Adrenal gland (tissue), 12 donors: ENCODE data around the gene SLC26A6. TPM values are rescaled to one million over a fixed set of nuclear protein-coding genes. Genes with fewer than 3 reads are reported as not detected.

Experiments used
- DNase-seq, 7 donors: peaks; one replicate each; pipeline ENCODE4 v3.0.0-alpha.2; 2019 to 2020
- H3K27ac ChIP-seq, 5 donors: fragments of 200-600 bp; sonication (generic) in 4 of 5; 1 replicate in 3 of 5; 2 replicates in 2 of 5; pipeline versions ENCODE4 v1.5.1 to v1.8.0; 2016 to 2020; ENCODE audit warnings: mild to moderate bottlenecking in 1 of 5
- H3K27me3 ChIP-seq: fragments of 200-600 bp; 2 replicates; pipeline ENCODE4 v1.8.0; 2021
- H3K36me3 ChIP-seq, 2 donors: fragments of 200-600 bp; replicated peaks in 1 of 2; 1 replicate in 1 of 2; 2 replicates in 1 of 2; pipeline versions ENCODE4 v1.5.1 to v1.8.0; 2018 to 2022
- H3K4me1 ChIP-seq, 2 donors: fragments of 200-600 bp; replicated peaks in 1 of 2; 1 replicate in 1 of 2; 2 replicates in 1 of 2; pipeline versions ENCODE4 v1.5.1 to v1.8.0; 2018 to 2021
- H3K4me3 ChIP-seq, 4 donors: fragments of 200-600 bp; sonication (generic) in 3 of 4; one replicate each; pipeline ENCODE4 v1.5.1; 2016 to 2018
- H3K9me3 ChIP-seq, 3 donors: fragments of 200-600 bp; sonication (generic) in 1 of 3; replicated peaks in 1 of 3; 1 replicate in 2 of 3; 2 replicates in 1 of 3; pipeline versions ENCODE4 v1.5.1 to v1.8.0; 2016 to 2021
- CTCF ChIP-seq, 6 experiments: fragments of 450-650 bp in 4 of 6; fragments of 200-600 bp in 2 of 6; sonication (generic) in 1 of 6; IDR thresholded peaks; 1 replicate in 5 of 6; 2 replicates in 1 of 6; pipeline versions ENCODE4 v1.5.1 to v1.8.0; 2016 to 2021; ENCODE audit warnings: antibody characterized with exemption in 6 of 6, mild to moderate bottlenecking in 2 of 6, moderate library complexity in 1 of 6
- POLR2A ChIP-seq, 2 donors: fragments of 450-650 bp; IDR thresholded peaks; one replicate each; pipeline ENCODE4 v1.6.1; 2017; ENCODE audit warnings: antibody characterized with exemption in 2 of 2, mild to moderate bottlenecking in 2 of 2, moderate library complexity in 1 of 2
- WGBS, 4 donors: extraction: QIAGEN DNeasy Blood & Tissue Kit in 2 of 4; methylation state at CpG; one replicate each; pipeline versions ENCODE4 v1.1.5 to v1.1.7; 2013 to 2017; 5-methylcytosine and 5-hydroxymethylcytosine counted together
- intact Hi-C, 2 donors: fragments of 100-400 bp; cut with DNase I; formaldehyde crosslinking; loops; one replicate each; pipeline versions ENCODE4 v1.14.1 to v1.15.0; 2022 to 2023
- polyA plus RNA-seq, 3 donors: library from polyadenylated mRNA; stranded (reverse); fragments of 200-250 nt in 2 of 3; fragments of 350-450 nt in 1 of 3; fragmentation: Illumina TruSeq in 1 of 3; extraction: RNeasy Lipid Tissue Mini Kit (QIAGEN cat#74804) in 1 of 3; gene quantifications; one replicate each; pipeline ENCODE4 v1.2.3, GENCODE V29; 2013 to 2014
- total RNA-seq, 9 donors: library from RNA; depleted of rRNA in 4 of 9; stranded (reverse); fragments of >200 nt in 4 of 9; fragments of 120-200 nt in 1 of 9; fragmentation: NEBNext Ultra II Directional in 1 of 9; extraction: Animal tissue kit (Norgen Biotek cat#: 25700) in 1 of 9; gene quantifications; one replicate each; pipeline versions ENCODE4 v1.1.0 to v1.2.4, GENCODE V29; 2013 to 2023
- donor health status: healthy with polysubstance abuse.
- donor health status: Bipolar disorder and iron deficiency.
- donor health status: DM: yes; HTN: yes; CAD: no.
- donor health status: DM: no; HTN: no; CAD: no.
- donor health status: DM: no; HTN: no; CAD: no.
- donor health status: DM: yes; HTN: yes; CAD: no.

The SLC26A6 gene
- total and polyA plus RNA-seq, 12 donors, result 7.8 to 47.2 (median 17.6) TPM

GRCh38 chr3:48599077-48599501, 36.2 kb downstream of the SLC26A6 start:
- Histone ChIP-seq H3K4me1 (peaks cover 8 to 17% of the 10 kb centered on the region in 2 donors), H3K27ac (peak overlapping the region in 2 of 5 donors; percentile 59 to 77), H3K9me3 (no peaks in the 10 kb centered on the region), H3K27me3 (no peaks in the 10 kb centered on the region), H3K4me3 (no peak overlapping the region), H3K36me3 (peaks cover 0 to 59% of the 10 kb centered on the region in 2 donors)
- no peak for DNase-seq
- WGBS, 4 donors, result 75 to 88% (median 84%) methylated on average over 6 to 11 of the region's 11 CpGs
- TF ChIP-seq POLR2A (IDR thresholded peaks at IDR 0.05) (no peak), CTCF (IDR thresholded peaks at IDR 0.05) (no peak)
- intact Hi-C loops, result no loop called here

GRCh38 chr3:48598323-48599076, 36.8 kb downstream of the SLC26A6 start:
- H3K27ac ChIP-seq, result peak overlapping the region in 2 of 5 donors; percentile 59 to 77
- no peak overlapping the region for H3K4me3 ChIP-seq
- intact Hi-C loops, result no loop called here
- 49 to 60% (median 55%) methylated on average over 3 to 5 of the region's 5 CpGs for WGBS, 4 donors
- TF ChIP-seq CTCF (IDR thresholded peaks at IDR 0.05) (no peak), POLR2A (IDR thresholded peaks at IDR 0.05) (no peak)
- peaks cover 0 to 53% of the 10 kb centered on the region in 2 donors for H3K36me3 ChIP-seq
- DNase-seq, result peak in 2 of 7 donors; percentile 37 to 40
- no peaks in the 10 kb centered on the region for H3K27me3 ChIP-seq
- no peaks in the 10 kb centered on the region for H3K9me3 ChIP-seq
- H3K4me1 ChIP-seq, result peaks cover 8 to 17% of the 10 kb centered on the region in 2 donors

- peak overlapping the region in 2 of 5 donors; percentile 59 to 77 for H3K27ac ChIP-seq
- 73 to 77% (median 75%) methylated on average over 6 of the region's 6 CpGs for WGBS, 4 donors
- no peaks in the 10 kb centered on the region for H3K27me3 ChIP-seq
- DNase-seq, result no peak
- H3K9me3 ChIP-seq, result no peaks in the 10 kb centered on the region
- intact Hi-C loops, result no loop called here
- TF ChIP-seq POLR2A (IDR thresholded peaks at IDR 0.05) (no peak), CTCF (IDR thresholded peaks at IDR 0.05) (no peak)
- no peak overlapping the region for H3K4me3 ChIP-seq
- peaks cover 8 to 12% of the 10 kb centered on the region in 2 donors for H3K4me1 ChIP-seq
- H3K36me3 ChIP-seq, result peaks cover 0 to 42% of the 10 kb centered on the region in 2 donors
Observed at GRCh38 chr3:48597408-48597800, 37.9 kb downstream of the SLC26A6 start.

- no peaks in the 10 kb centered on the region for H3K9me3 ChIP-seq
- no peak for DNase-seq
- TF ChIP-seq CTCF (IDR thresholded peaks at IDR 0.05) (no peak), POLR2A (IDR thresholded peaks at IDR 0.05) (no peak)
- no peaks in the 10 kb centered on the region for H3K27me3 ChIP-seq
- peak overlapping the region in 1 of 5 donors; percentile 77 for H3K27ac ChIP-seq
- intact Hi-C loops, result no loop called here
- H3K4me1 ChIP-seq, result peaks cover 8 to 12% of the 10 kb centered on the region in 2 donors
- peaks cover 0 to 37% of the 10 kb centered on the region in 2 donors for H3K36me3 ChIP-seq
- 75 to 85% (median 79%) methylated on average over 6 to 8 of the region's 8 CpGs for WGBS, 4 donors
- no peak overlapping the region for H3K4me3 ChIP-seq
Observed at GRCh38 chr3:48596676-48597407, 38.4 kb downstream of the SLC26A6 start.
